GM19463 (cell line): ENCODE data around the gene SYNE4.
"Not testable (repeated sequence)": the region's sequence is repeated elsewhere in the genome, so short reads cannot be mapped to it uniquely, and the experiment has no call there.

Experiments
- ATAC-seq: cut with Tn5 transposase; IDR thresholded peaks from one replicate; pipeline ENCODE4 v1.9.1; 2021; ENCODE audit warnings: mild to moderate bottlenecking, moderate library complexity; ENCODE audit not compliant: unreplicated experiment

Gene SYNE4

GRCh38 chr19:35957411-35957810, 51.2 kb downstream of the SYNE4 start:
- not testable (repeated sequence) for ATAC-seq

GRCh38 chr19:35955881-35956634, 52.6 kb downstream of the SYNE4 start:
- ATAC-seq: no peak
